Thyroid gland (tissue), 4 donors: ENCODE results near the gene HSD17B10. TPM values are rescaled to one million over a fixed set of nuclear protein-coding genes. Genes with fewer than 3 reads are reported as not detected.
"Not testable (repeated sequence)": the region's sequence is repeated elsewhere in the genome, so short reads cannot be mapped to it uniquely, and the experiment has no call there.

Experiments
- DNase-seq, 2 donors: peaks; one replicate each; pipeline ENCODE4 v3.0.0-alpha.2; 2019
- H3K27ac ChIP-seq, 3 donors: fragments of 200-600 bp; sonication (generic); 1 replicate in 2 of 3; 2 replicates in 1 of 3; pipeline ENCODE4 v1.5.1; 2016 to 2019; ENCODE audit warnings: mild to moderate bottlenecking in 1 of 3, moderate library complexity in 1 of 3
- H3K27me3 ChIP-seq: fragments of 200-600 bp; sonication (generic); one replicate; pipeline ENCODE4 v1.5.1; 2019
- H3K36me3 ChIP-seq, 2 donors: fragments of 200-600 bp; sonication (generic); one replicate each; pipeline ENCODE4 v1.5.1; 2016 to 2019
- H3K4me1 ChIP-seq, 2 donors: fragments of 200-600 bp; sonication (generic); one replicate each; pipeline ENCODE4 v1.5.1; 2017 to 2019
- H3K4me3 ChIP-seq, 3 donors: fragments of 200-600 bp; sonication (generic); replicated peaks in 1 of 3; 1 replicate in 2 of 3; 2 replicates in 1 of 3; pipeline ENCODE4 v1.5.1; 2016; ENCODE audit warnings: mild to moderate bottlenecking in 1 of 3
- H3K9me3 ChIP-seq: fragments of 200-600 bp; sonication (generic); one replicate; pipeline ENCODE4 v1.5.1; 2017
- CTCF ChIP-seq, 6 experiments: fragments of 200-600 bp in 3 of 6; fragments of 450-650 bp in 3 of 6; sonication (generic) in 3 of 6; IDR thresholded peaks; one replicate each; pipeline ENCODE4 v1.5.1; 2016 to 2019; ENCODE audit warnings: antibody characterized with exemption in 6 of 6, mild to moderate bottlenecking in 2 of 6, inconsistent platforms in 1 of 6, moderate library complexity in 1 of 6
- POLR2A ChIP-seq, 2 donors: fragments of 450-650 bp; IDR thresholded peaks; one replicate each; pipeline ENCODE4 v1.6.1; 2017; ENCODE audit warnings: antibody characterized with exemption in 2 of 2, mild to moderate bottlenecking in 2 of 2, moderate library complexity in 1 of 2
- WGBS, 2 donors: methylation state at CpG; one replicate each; pipeline ENCODE4 v1.1.5; 2017; 5-methylcytosine and 5-hydroxymethylcytosine counted together
- intact Hi-C: fragments of 100-400 bp; cut with DNase I; formaldehyde crosslinking; loops from one replicate; pipeline ENCODE4 v1.15.1; 2023
- total RNA-seq, 4 donors: library from RNA; depleted of rRNA; stranded (reverse); fragments of >200 nt; gene quantifications; one replicate each; pipeline ENCODE4 v1.2.3, GENCODE V29; 2016

HSD17B10 gene
- total RNA-seq, 4 donors from 2014 or later, result 88.8 to 122 (median 104) TPM

- H3K27ac ChIP-seq, result no peak overlapping the region
- intact Hi-C loops, result no loop called here
- no peaks in the 10 kb centered on the region for H3K27me3 ChIP-seq
- H3K9me3 ChIP-seq, result no peaks in the 10 kb centered on the region
- no peak overlapping the region for H3K4me3 ChIP-seq
- H3K4me1 ChIP-seq, result no peaks in the 10 kb centered on the region
- 78 to 80% methylated on average over 5 of the region's 5 CpGs for WGBS, 2 donors
- TF ChIP-seq CTCF (IDR thresholded peaks at IDR 0.05) (no peak), POLR2A (IDR thresholded peaks at IDR 0.05) (no peak)
- no peak for DNase-seq
- no peaks in the 10 kb centered on the region for H3K36me3 ChIP-seq
These were observed 45.1 kb upstream of the HSD17B10 start for GRCh38 chrX:53479301-53479700.

GRCh38 chrX:53476371-53476770 is 42.2 kb upstream of the HSD17B10 start:
- no peaks in the 10 kb centered on the region for H3K9me3 ChIP-seq
- H3K4me3 ChIP-seq, result no peak overlapping the region
- WGBS, 2 donors, result 68 to 78% methylated on average over 2 of the region's 2 CpGs
- H3K27me3 ChIP-seq, result no peaks in the 10 kb centered on the region
- H3K4me1 ChIP-seq, result no peaks in the 10 kb centered on the region
- intact Hi-C loops, result no loop called here
- TF ChIP-seq CTCF (IDR thresholded peaks at IDR 0.05), result no peak
- H3K27ac ChIP-seq, result no peak overlapping the region
- no peak for DNase-seq
- H3K36me3 ChIP-seq, result no peaks in the 10 kb centered on the region

GRCh38 chrX:53474707-53475106 is 40.5 kb upstream of the HSD17B10 start:
- no peak for DNase-seq
- H3K27me3 ChIP-seq, result no peaks in the 10 kb centered on the region
- no peak overlapping the region for H3K4me3 ChIP-seq
- WGBS, 2 donors, result 78 to 82% methylated on average over 2 of the region's 2 CpGs
- H3K4me1 ChIP-seq, result no peaks in the 10 kb centered on the region
- H3K27ac ChIP-seq, result no peak overlapping the region
- intact Hi-C loops, result no loop called here
- H3K9me3 ChIP-seq, result no peaks in the 10 kb centered on the region
- no peaks in the 10 kb centered on the region for H3K36me3 ChIP-seq
- TF ChIP-seq POLR2A (IDR thresholded peaks at IDR 0.05) (no peak), CTCF (IDR thresholded peaks at IDR 0.05) (no peak)

- no peak overlapping the region for H3K4me3 ChIP-seq
- H3K4me1 ChIP-seq, result no peaks in the 10 kb centered on the region
- TF ChIP-seq POLR2A (IDR thresholded peaks at IDR 0.05), result no peak
- TF ChIP-seq CTCF (IDR thresholded peaks at IDR 0.05), result no peak
- H3K36me3 ChIP-seq, result no peaks in the 10 kb centered on the region
- intact Hi-C loops, result no loop called here
- H3K9me3 ChIP-seq, result no peaks in the 10 kb centered on the region
- H3K27me3 ChIP-seq, result no peaks in the 10 kb centered on the region
- no peak overlapping the region for H3K27ac ChIP-seq
- no peak for DNase-seq
- 77 to 78% methylated on average over 2 to 3 of the region's 3 CpGs for WGBS, 2 donors
These were observed 37.2 kb upstream of the HSD17B10 start for GRCh38 chrX:53471346-53471745.

GRCh38 chrX:53468659-53469058 is 34.5 kb upstream of the HSD17B10 start:
- 93 to 96% methylated on average over 3 of the region's 3 CpGs for WGBS, 2 donors

GRCh38 chrX:53458082-53458481 is 23.9 kb upstream of the HSD17B10 start:
- TF ChIP-seq POLR2A (IDR thresholded peaks at IDR 0.05) (no peak), CTCF (IDR thresholded peaks at IDR 0.05) (no peak)
- no peaks in the 10 kb centered on the region for H3K4me1 ChIP-seq
- H3K4me3 ChIP-seq, result no peak overlapping the region
- no peaks in the 10 kb centered on the region for H3K36me3 ChIP-seq
- DNase-seq, result no peak
- no peaks in the 10 kb centered on the region for H3K27me3 ChIP-seq
- no peak overlapping the region for H3K27ac ChIP-seq
- WGBS, 2 donors, result 43 to 45% methylated on average over 5 of the region's 5 CpGs
- no peaks in the 10 kb centered on the region for H3K9me3 ChIP-seq
- intact Hi-C loops, result no loop called here

More at GRCh38 chrX:53468659-53469058, 34.5 kb upstream of the HSD17B10 start:
- DNase-seq, H3K27me3 ChIP-seq, intact Hi-C loops, H3K4me1 ChIP-seq, H3K9me3 ChIP-seq, H3K36me3 ChIP-seq, H3K4me3 ChIP-seq, H3K27ac ChIP-seq: not testable (repeated sequence)
